K562 (cell line): ENCODE data around the gene TXN2. TPM values are rescaled to one million over a fixed set of nuclear protein-coding genes. Genes with fewer than 3 reads are reported as not detected.

Source experiments
- ATAC-seq: fragments of 200-7000 bp; cut with Tn5 transposase; 3 replicates; pipeline ENCODE4 v1.9.1; 2020; ENCODE audit warnings: moderate library complexity
- BruUV-seq: library from RNA; stranded (reverse); fragments of 400-500 nt; replicated peaks from 2 replicates; lab custom pipeline; 2021; lab: Mats Ljungman, UMichigan
- CTCF ChIA-PET: fragments of 300-600 bp; formaldehyde crosslinking; extraction: SDS; loops from one replicate; lab custom pipeline; 2021; ENCODE audit warnings: low intra/inter-chr PET ratio; lab: Yijun Ruan, JAX
- POLR2A ChIA-PET: fragments of 300-600, 350-650 bp; sonication (Branson Sonifier 250); formaldehyde crosslinking; extraction: SDS; loops from one replicate; lab custom pipeline; 2021; ENCODE audit warnings: antibody characterized with exemption, inconsistent platforms; lab: Yijun Ruan, JAX
- DNase-seq, 4 experiments: peaks; one replicate each; pipeline versions ENCODE4 v3.0.0 to v3.0.0-alpha.2; 2011 to 2018; ENCODE audit warnings: low spot score in 3 of 4, mixed read lengths in 3 of 4; ENCODE audit errors: extremely low read depth in 1 of 4
- FAIRE-seq: peaks from 2 replicates; lab custom pipeline; 2011; peaks lifted over from hg19 to GRCh38; lab: Jason Lieb, UNC
- H2AFZ ChIP-seq: 2 replicates; pipeline ENCODE4 v1.6.0; 2011; ENCODE audit warnings: low read depth, low read length, control low read depth, inconsistent platforms
- H3K27ac ChIP-seq: fragments of 200-600 bp; 3 replicates; pipeline ENCODE4 v1.8.0; 2011; ENCODE audit warnings: low read depth, mild to moderate bottlenecking, control low read depth, inconsistent platforms, low read length, moderate library complexity, mixed read lengths; ENCODE audit errors: extremely low read depth
- H3K27me3 ChIP-seq, 2 experiments: fragments of 300-600 bp in 1 of 2; 2 replicates in 1 of 2; 3 replicates in 1 of 2; pipeline versions ENCODE4 v1.6.0 to v1.8.0; 2011; ENCODE audit warnings: inconsistent platforms in 2 of 2, low read length in 2 of 2, mild to moderate bottlenecking in 1 of 2, mixed read lengths in 1 of 2, moderate library complexity in 1 of 2; ENCODE audit not compliant: control insufficient read depth in 2 of 2, insufficient read depth in 2 of 2
- H3K36me3 ChIP-seq: fragments of 300-600 bp; 3 replicates; pipeline ENCODE4 v1.8.0; 2011; ENCODE audit warnings: mild to moderate bottlenecking, low read length, inconsistent platforms; ENCODE audit not compliant: control insufficient read depth, insufficient read depth
- H3K4me1 ChIP-seq, 2 experiments: fragments of 200-600 bp in 1 of 2; replicated peaks in 1 of 2; 2 replicates in 1 of 2; 3 replicates in 1 of 2; pipeline versions ENCODE4 v1.5.1 to v1.8.0; 2011; ENCODE audit warnings: inconsistent platforms in 2 of 2, low read length in 2 of 2, mild to moderate bottlenecking in 1 of 2, mixed read lengths in 1 of 2, moderate library complexity in 1 of 2; ENCODE audit not compliant: control insufficient read depth in 2 of 2, insufficient read depth in 2 of 2
- H3K4me2 ChIP-seq: 2 replicates; pipeline ENCODE4 v1.6.1; 2011; ENCODE audit warnings: low read length, control low read depth, inconsistent platforms, mixed read lengths; ENCODE audit not compliant: insufficient read depth
- H3K4me3 ChIP-seq: fragments of 200-600 bp; sonication (generic), shearing (Covaris generic); 2 replicates; pipeline ENCODE4 v1.5.1; 2016; ENCODE audit warnings: control low read depth, inconsistent platforms
- H3K79me2 ChIP-seq: fragments of 200-600 bp; 3 replicates; pipeline ENCODE4 v1.8.0; 2011; ENCODE audit warnings: low read length, inconsistent platforms; ENCODE audit not compliant: control insufficient read depth, insufficient read depth
- H3K9ac ChIP-seq, 2 experiments: 2 replicates each; pipeline versions ENCODE4 v1.6.0 to v1.6.1; 2011; ENCODE audit warnings: low read depth in 2 of 2, low read length in 2 of 2, control low read depth in 1 of 2, inconsistent platforms in 1 of 2, mild to moderate bottlenecking in 1 of 2, mixed read lengths in 1 of 2; ENCODE audit not compliant: insufficient read depth in 1 of 2
- H3K9me1 ChIP-seq: one replicate; pipeline ENCODE4 v1.6.0; 2011; ENCODE audit warnings: inconsistent platforms, mild to moderate bottlenecking, low read length, moderate library complexity; ENCODE audit not compliant: control insufficient read depth, insufficient read depth
- H3K9me3 ChIP-seq: replicated peaks from 2 replicates; pipeline ENCODE4 v1.5.1; 2011; ENCODE audit warnings: low read depth, low read length, inconsistent platforms; ENCODE audit not compliant: control insufficient read depth, insufficient read depth
- H4K20me1 ChIP-seq: replicated peaks from 2 replicates; pipeline ENCODE4 v1.6.1; 2011; ENCODE audit warnings: low read length, inconsistent platforms, mixed read lengths; ENCODE audit not compliant: control insufficient read depth, insufficient read depth
- AFF1 ChIP-seq, 2 experiments: fragments of 450-650 bp; IDR thresholded peaks; 2 replicates each; pipeline ENCODE4 v1.6.1; 2018; ENCODE audit warnings: mild to moderate bottlenecking in 2 of 2, low read depth in 1 of 2; ENCODE audit not compliant: partially characterized antibody in 2 of 2
- CEBPB ChIP-seq: fragments of 450-650 bp; IDR thresholded peaks from 2 replicates; pipeline ENCODE4 v1.6.1; 2016; ENCODE audit warnings: missing genetic modification characterization, missing compliant biosample characterization
- MEF2D ChIP-seq: conservative IDR thresholded peaks from 2 replicates; pipeline ENCODE4 v1.6.1; 2016; ENCODE audit warnings: low read depth, missing genetic modification characterization, missing compliant biosample characterization
- MXD1 ChIP-seq: fragments of 250-450 bp; sonication (Bioruptor Pico); IDR thresholded peaks from 2 replicates; pipeline ENCODE4 v1.8.0; 2021; ENCODE audit warnings: borderline replicate concordance, mild to moderate bottlenecking, moderate library complexity; ENCODE audit not compliant: poor library complexity, severe bottlenecking
- NELFE ChIP-seq: IDR thresholded peaks from 2 replicates; pipeline ENCODE4 v1.6.1; 2011; ENCODE audit warnings: mild to moderate bottlenecking; ENCODE audit not compliant: insufficient read depth, insufficient read length
- POLR2A ChIP-seq: fragments of 450-650 bp; conservative IDR thresholded peaks from 2 replicates; pipeline ENCODE4 v1.6.1; 2016
- RREB1 ChIP-seq: fragments of 250-450 bp; sonication (Bioruptor Pico); IDR thresholded peaks from 2 replicates; pipeline ENCODE4 v1.4.0; 2020
- SUPT5H ChIP-seq: fragments of 450-650 bp; IDR thresholded peaks from 2 replicates; pipeline ENCODE4 v1.6.1; 2016
- ZBTB2 ChIP-seq: fragments of 450-650 bp; IDR thresholded peaks from 2 replicates; pipeline ENCODE4 v1.6.1; 2016; ENCODE audit warnings: antibody characterized with exemption
- WGBS: fragments of 100-300 bp; shearing (Covaris generic); methylation state at CpG from one replicate; pipeline ENCODE4 v1.1.6; 2016; ENCODE audit warnings: low coverage, mixed read lengths; ENCODE audit not compliant: insufficient coverage; ENCODE audit errors: missing lambda C conversion rate; 5-methylcytosine and 5-hydroxymethylcytosine counted together
- in situ Hi-C: fragments of 300-500 bp; cut with MboI; formaldehyde crosslinking; loops from 4 replicates; pipeline ENCODE4 v1.15.0; 2018; ENCODE audit warnings: inconsistent platforms, mixed read lengths
- intact Hi-C: fragments of 100-400 bp; cut with micrococcal nuclease; formaldehyde crosslinking; loops from 2 replicates; pipeline ENCODE4 v1.14.2; 2022
- polyA plus RNA-seq, 8 experiments: library from polyadenylated mRNA; depleted of rRNA in 4 of 8; stranded (reverse) in 5 of 8; unstranded in 3 of 8; fragments of >200 nt; fragmentation: Nextera tagmentation in 2 of 8; fragmentation: Illumina TruSeq in 1 of 8; extraction: Ambion mirVana in 2 of 8; extraction: Trizol in 1 of 8; gene quantifications; 2 replicates each; pipeline versions ENCODE4 v1.2.1 to v1.2.3, GENCODE V29; 2011 to 2014; ENCODE audit warnings: inconsistent platforms in 1 of 8, missing spikeins in 1 of 8
- total RNA-seq, 7 experiments: library from RNA; depleted of rRNA in 6 of 7; stranded (reverse); fragments of >200 nt in 6 of 7; fragmentation: Illumina TruSeq in 2 of 7; extraction: Trizol in 2 of 7; gene quantifications; 2 replicates each; pipeline versions ENCODE4 v1.2.1 to v1.2.3, GENCODE V29; 2011 to 2021; ENCODE audit warnings: low replicate concordance in 1 of 7

The TXN2 gene
- total and polyA plus RNA-seq, 9 of the 15 experiments (the other 6 are each of a cell fraction or from before 2014, with no cell fraction given): 48.5 to 399 (median 118) TPM

GRCh38 chr22:36510384-36510783, 28.9 kb upstream of the TXN2 start:
- intact Hi-C loops: no loop called here
- Histone ChIP-seq H2AFZ (no peak overlapping the region), H3K79me2 (peaks cover 11% of the 10 kb centered on the region), H3K4me1 (peaks cover 14 to 26% of the 10 kb centered on the region in 2 experiments), H3K9me3 (no peaks in the 10 kb centered on the region), H3K4me3 (no peak overlapping the region), H3K9ac (no peak overlapping the region), H3K27ac (no peak overlapping the region), H4K20me1 (no peaks in the 10 kb centered on the region), H3K4me2 (no peak overlapping the region), H3K9me1 (no peaks in the 10 kb centered on the region), H3K27me3 (no peaks in the 10 kb centered on the region), H3K36me3 (peaks cover 54% of the 10 kb centered on the region)
- ChIA-PET POLR2A (interaction anchor here (1.3 to 2.9 kb wide), 4 partner anchors 10 to 28 kb away, joined by 3 to 19 read pairs (median 8); partner anchors contain the start of gene EIF3D), CTCF (no interaction called here)
- no peak for ATAC-seq
- no peak for DNase-seq
- in situ Hi-C loops: no loop called here
- WGBS: 91% methylated on average over 2 of the region's 3 CpGs
- BruUV-seq: no TSS peak
- no peak for FAIRE-seq
- TF ChIP-seq MEF2D (no peak), NELFE (no peak), POLR2A (peak; percentile 13; the same call in 1 of the 2 replicates), ZBTB2 (no peak), SUPT5H (peak; percentile 33; the same call in 1 of the 2 replicates), AFF1 (IDR thresholded peaks at IDR 0.05; ENCODE audit: low read depth in 1 of 2, partially characterized antibody in 2 of 2) (no peak), MXD1 (no peak), CEBPB (tag) (0 out of 2 replicates have a peak, but pooled peaks have one; percentile 12), RREB1 (no peak)
